Measurements from ENCODE around the gene TNFRSF19. TPM values are rescaled to one million over a fixed set of nuclear protein-coding genes. Genes with fewer than 3 reads are reported as not detected.

The TNFRSF19 gene
- total RNA-seq, 1 experiment from 2014 or later, result 37.3 TPM

- no peak for DNase-seq (ENCODE audit: low read depth)
Measured at GRCh38 chr13:23627410-23627809, 57.2 kb downstream of the TNFRSF19 start.

GRCh38 chr13:23628250-23628649 is 58.0 kb downstream of the TNFRSF19 start:
- no peak for DNase-seq (ENCODE audit: low read depth)

- no peak for DNase-seq (ENCODE audit: low read depth)
Measured at GRCh38 chr13:23628765-23629565, 58.8 kb downstream of the TNFRSF19 start.

- no peak for DNase-seq (ENCODE audit: low read depth)
Measured at GRCh38 chr13:23629566-23630272, 59.5 kb downstream of the TNFRSF19 start.

- DNase-seq (ENCODE audit: low read depth), result no peak
Measured at GRCh38 chr13:23630349-23631093, 60.3 kb downstream of the TNFRSF19 start.

- no peak for DNase-seq (ENCODE audit: low read depth)
Measured at GRCh38 chr13:23631311-23632047, 61.3 kb downstream of the TNFRSF19 start.

- DNase-seq (ENCODE audit: low read depth), result no peak
Measured at GRCh38 chr13:23632048-23632582, 61.9 kb downstream of the TNFRSF19 start.

GRCh38 chr13:23632741-23633140 is 62.5 kb downstream of the TNFRSF19 start:
- no peak for DNase-seq (ENCODE audit: low read depth)

GRCh38 chr13:23634897-23635296 is 64.7 kb downstream of the TNFRSF19 start:
- no peak for DNase-seq (ENCODE audit: low read depth)

- DNase-seq (ENCODE audit: low read depth), result no peak
Measured at GRCh38 chr13:23636360-23636759, 66.1 kb downstream of the TNFRSF19 start.

- DNase-seq (ENCODE audit: low read depth), result no peak
Measured at GRCh38 chr13:23637829-23638228, 67.6 kb downstream of the TNFRSF19 start.

GRCh38 chr13:23639674-23640073 is 69.5 kb downstream of the TNFRSF19 start:
- no peak for DNase-seq (ENCODE audit: low read depth)

GRCh38 chr13:23642110-23642509 is 71.9 kb downstream of the TNFRSF19 start:
- DNase-seq (ENCODE audit: low read depth), result no peak

- DNase-seq (ENCODE audit: low read depth), result no peak
Measured at GRCh38 chr13:23643338-23644125, 73.3 kb downstream of the TNFRSF19 start.

- DNase-seq (ENCODE audit: low read depth), result no peak
Measured at GRCh38 chr13:23644126-23644419, 73.9 kb downstream of the TNFRSF19 start.

GRCh38 chr13:23644527-23645138 is 74.4 kb downstream of the TNFRSF19 start:
- no peak for DNase-seq (ENCODE audit: low read depth)

- no peak for DNase-seq (ENCODE audit: low read depth)
Measured at GRCh38 chr13:23645851-23646250, 75.6 kb downstream of the TNFRSF19 start.

GRCh38 chr13:23651439-23651838 is 81.2 kb downstream of the TNFRSF19 start:
- DNase-seq (ENCODE audit: low read depth), result no peak

GRCh38 chr13:23651887-23652286 is 81.7 kb downstream of the TNFRSF19 start:
- DNase-seq (ENCODE audit: low read depth), result no peak
